ENCODE data around the gene ZNF497. TPM values are rescaled to one million over a fixed set of nuclear protein-coding genes. Genes with fewer than 3 reads are reported as not detected.

ZNF497 gene
- total and polyA plus RNA-seq, 9 of the 15 experiments (the other 6 are each of a cell fraction or from before 2014, with no cell fraction given) = 0.06 to 0.98 (median 0.44) TPM; not detected in 1

DNA sequence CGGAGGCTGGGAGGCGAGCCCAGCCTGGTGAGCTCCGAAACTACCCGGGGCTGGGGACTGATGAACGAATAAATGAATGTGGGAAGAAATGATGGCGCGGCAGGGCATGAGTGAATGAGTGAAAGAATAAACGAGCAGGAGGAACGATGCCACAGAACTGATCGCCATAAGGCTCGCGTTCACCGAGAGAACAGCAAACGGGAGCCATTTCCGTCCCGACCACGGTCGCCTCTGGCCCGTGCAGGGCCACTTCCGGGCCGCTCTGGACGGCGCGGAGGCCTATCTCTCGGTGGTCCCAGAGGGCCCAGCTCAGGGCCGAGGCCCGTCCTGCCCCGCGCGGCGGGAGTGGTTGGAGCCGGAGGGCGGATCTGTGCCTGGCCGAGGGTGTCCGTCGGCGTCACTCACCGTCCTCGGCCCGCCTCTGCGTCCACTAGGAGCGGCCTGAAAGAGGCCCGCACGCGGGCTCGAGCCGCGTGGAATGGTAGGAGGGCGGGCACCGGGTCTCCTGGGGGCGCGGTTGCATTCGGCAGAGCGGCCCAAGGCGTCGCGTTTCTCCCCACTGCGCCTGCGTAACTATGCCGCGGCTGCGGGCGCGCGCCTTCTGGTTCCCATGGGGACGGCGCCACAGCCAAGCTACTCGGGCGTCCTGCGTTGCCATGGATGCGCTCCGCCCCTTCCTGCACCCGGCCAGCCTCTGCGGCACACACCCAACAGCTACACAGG lies at the start of gene ZNF497 (continued):
- TF ChIP-seq, protein P1, sequence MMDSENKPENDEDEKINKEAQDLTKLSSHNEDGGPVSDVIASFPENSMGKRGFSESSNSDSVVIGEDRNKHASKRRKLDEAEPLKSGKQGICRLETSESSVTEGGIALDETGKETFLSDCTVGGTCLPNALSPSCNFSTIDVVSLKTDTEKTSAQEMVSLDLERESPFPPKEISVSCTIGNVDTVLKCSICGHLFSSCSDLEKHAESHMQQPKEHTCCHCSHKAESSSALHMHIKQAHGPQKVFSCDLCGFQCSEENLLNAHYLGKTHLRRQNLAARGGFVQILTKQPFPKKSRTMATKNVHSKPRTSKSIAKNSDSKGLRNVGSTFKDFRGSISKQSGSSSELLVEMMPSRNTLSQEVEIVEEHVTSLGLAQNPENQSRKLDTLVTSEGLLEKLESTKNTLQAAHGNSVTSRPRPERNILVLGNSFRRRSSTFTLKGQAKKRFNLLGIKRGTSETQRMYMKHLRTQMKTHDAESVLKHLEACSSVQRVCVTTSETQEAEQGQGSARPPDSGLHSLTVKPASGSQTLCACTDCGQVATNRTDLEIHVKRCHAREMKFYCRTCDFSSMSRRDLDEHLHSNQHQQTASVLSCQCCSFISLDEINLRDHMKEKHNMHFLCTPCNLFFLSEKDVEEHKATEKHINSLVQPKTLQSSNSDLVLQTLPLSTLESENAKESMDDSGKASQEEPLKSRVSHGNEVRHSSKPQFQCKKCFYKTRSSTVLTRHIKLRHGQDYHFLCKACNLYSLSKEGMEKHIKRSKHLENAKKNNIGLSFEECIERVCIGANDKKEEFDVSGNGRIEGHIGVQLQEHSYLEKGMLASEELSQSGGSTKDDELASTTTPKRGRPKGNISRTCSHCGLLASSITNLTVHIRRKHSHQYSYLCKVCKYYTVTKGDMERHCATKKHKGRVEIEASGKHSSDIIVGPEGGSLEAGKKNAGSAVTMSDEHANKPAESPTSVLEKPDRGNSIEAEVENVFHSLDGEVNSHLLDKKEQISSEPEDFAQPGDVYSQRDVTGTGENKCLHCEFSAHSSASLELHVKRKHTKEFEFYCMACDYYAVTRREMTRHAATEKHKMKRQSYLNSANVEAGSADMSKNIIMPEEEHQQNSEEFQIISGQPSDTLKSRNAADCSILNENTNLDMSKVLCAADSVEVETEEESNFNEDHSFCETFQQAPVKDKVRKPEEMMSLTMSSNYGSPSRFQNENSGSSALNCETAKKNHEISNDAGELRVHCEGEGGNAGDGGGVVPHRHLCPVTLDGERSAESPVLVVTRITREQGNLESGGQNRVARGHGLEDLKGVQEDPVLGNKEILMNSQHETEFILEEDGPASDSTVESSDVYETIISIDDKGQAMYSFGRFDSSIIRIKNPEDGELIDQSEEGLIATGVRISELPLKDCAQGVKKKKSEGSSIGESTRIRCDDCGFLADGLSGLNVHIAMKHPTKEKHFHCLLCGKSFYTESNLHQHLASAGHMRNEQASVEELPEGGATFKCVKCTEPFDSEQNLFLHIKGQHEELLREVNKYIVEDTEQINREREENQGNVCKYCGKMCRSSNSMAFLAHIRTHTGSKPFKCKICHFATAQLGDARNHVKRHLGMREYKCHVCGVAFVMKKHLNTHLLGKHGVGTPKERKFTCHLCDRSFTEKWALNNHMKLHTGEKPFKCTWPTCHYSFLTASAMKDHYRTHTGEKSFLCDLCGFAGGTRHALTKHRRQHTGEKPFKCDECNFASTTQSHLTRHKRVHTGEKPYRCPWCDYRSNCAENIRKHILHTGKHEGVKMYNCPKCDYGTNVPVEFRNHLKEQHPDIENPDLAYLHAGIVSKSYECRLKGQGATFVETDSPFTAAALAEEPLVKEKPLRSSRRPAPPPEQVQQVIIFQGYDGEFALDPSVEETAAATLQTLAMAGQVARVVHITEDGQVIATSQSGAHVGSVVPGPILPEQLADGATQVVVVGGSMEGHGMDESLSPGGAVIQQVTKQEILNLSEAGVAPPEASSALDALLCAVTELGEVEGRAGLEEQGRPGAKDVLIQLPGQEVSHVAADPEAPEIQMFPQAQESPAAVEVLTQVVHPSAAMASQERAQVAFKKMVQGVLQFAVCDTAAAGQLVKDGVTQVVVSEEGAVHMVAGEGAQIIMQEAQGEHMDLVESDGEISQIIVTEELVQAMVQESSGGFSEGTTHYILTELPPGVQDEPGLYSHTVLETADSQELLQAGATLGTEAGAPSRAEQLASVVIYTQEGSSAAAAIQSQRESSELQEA (IDR thresholded peaks at IDR 0.05; ENCODE audit: low read depth) = no peak; the same call in 1 of the 2 replicates
- TF ChIP-seq NFE2L1 (tag; IDR thresholded peaks at IDR 0.05; ENCODE audit: borderline replicate concordance, low read depth) (no peak), ZNF140 (CRISPR knock-in tag; IDR thresholded peaks at IDR 0.05) (no peak), NUFIP1 (IDR thresholded peaks at IDR 0.05; ENCODE audit: partially characterized antibody) (no peak), ELF1 (tag; IDR thresholded peaks at IDR 0.05) (peak; percentile 95), SMAD2 (IDR thresholded peaks at IDR 0.05; ENCODE audit: low read depth, low read length) (no peak), ZNF143 (CRISPR knock-in tag; IDR thresholded peaks at IDR 0.05) (peak; percentile 66), ESRRB (CRISPR knock-in tag; IDR thresholded peaks at IDR 0.05; ENCODE audit: borderline replicate concordance) (no peak)
- TF ChIP-seq, protein P2, sequence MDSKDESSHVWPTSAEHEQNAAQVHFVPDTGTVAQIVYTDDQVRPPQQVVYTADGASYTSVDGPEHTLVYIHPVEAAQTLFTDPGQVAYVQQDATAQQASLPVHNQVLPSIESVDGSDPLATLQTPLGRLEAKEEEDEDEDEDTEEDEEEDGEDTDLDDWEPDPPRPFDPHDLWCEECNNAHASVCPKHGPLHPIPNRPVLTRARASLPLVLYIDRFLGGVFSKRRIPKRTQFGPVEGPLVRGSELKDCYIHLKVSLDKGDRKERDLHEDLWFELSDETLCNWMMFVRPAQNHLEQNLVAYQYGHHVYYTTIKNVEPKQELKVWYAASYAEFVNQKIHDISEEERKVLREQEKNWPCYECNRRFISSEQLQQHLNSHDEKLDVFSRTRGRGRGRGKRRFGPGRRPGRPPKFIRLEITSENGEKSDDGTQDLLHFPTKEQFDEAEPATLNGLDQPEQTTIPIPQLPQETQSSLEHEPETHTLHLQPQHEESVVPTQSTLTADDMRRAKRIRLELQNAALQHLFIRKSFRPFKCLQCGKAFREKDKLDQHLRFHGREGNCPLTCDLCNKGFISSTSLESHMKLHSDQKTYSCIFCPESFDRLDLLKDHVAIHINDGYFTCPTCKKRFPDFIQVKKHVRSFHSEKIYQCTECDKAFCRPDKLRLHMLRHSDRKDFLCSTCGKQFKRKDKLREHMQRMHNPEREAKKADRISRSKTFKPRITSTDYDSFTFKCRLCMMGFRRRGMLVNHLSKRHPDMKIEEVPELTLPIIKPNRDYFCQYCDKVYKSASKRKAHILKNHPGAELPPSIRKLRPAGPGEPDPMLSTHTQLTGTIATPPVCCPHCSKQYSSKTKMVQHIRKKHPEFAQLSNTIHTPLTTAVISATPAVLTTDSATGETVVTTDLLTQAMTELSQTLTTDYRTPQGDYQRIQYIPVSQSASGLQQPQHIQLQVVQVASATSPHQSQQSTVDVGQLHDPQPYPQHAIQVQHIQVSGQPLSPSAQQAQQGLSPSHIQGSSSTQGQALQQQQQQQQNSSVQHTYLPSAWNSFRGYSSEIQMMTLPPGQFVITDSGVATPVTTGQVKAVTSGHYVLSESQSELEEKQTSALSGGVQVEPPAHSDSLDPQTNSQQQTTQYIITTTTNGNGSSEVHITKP (IDR thresholded peaks at IDR 0.05; ENCODE audit: partially characterized antibody) = peak; percentile 76
- TF ChIP-seq, protein P3, sequence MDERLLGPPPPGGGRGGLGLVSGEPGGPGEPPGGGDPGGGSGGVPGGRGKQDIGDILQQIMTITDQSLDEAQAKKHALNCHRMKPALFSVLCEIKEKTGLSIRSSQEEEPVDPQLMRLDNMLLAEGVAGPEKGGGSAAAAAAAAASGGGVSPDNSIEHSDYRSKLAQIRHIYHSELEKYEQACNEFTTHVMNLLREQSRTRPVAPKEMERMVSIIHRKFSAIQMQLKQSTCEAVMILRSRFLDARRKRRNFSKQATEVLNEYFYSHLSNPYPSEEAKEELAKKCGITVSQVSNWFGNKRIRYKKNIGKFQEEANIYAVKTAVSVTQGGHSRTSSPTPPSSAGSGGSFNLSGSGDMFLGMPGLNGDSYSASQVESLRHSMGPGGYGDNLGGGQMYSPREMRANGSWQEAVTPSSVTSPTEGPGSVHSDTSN (CRISPR knock-in tag; IDR thresholded peaks at IDR 0.05; ENCODE audit: low read depth) = peak; percentile 35; the same call in 1 of the 2 replicates
- TF ChIP-seq, protein P3 (tag; conservative IDR thresholded peaks at IDR 0.05; ENCODE audit: low read depth) = no peak

Measured in K562 (cell line).